GM23338 (cell line): ENCODE results near the gene EPHA4. TPM values are rescaled to one million over a fixed set of nuclear protein-coding genes. Genes with fewer than 3 reads are reported as not detected.

Experiments used
- ATAC-seq: fragments of 200-7000 bp; cut with Tn5 transposase; 3 replicates; pipeline ENCODE4 v1.9.1; 2020
- DNase-seq: peaks from one replicate; pipeline ENCODE4 v3.0.0-alpha.2; 2015; ENCODE audit warnings: low spot score
- H2AFZ ChIP-seq: fragments of 200-600 bp; sonication (generic); 2 replicates; pipeline ENCODE4 v1.8.0; 2016; ENCODE audit warnings: antibody characterized with exemption, mild to moderate bottlenecking, moderate library complexity
- H3F3A ChIP-seq: fragments of 200-600 bp; sonication (generic); replicated peaks from 2 replicates; pipeline ENCODE4 v1.8.0; 2017; ENCODE audit warnings: antibody characterized with exemption, mixed run types, low read depth
- H3K27ac ChIP-seq: fragments of 200-600 bp; sonication (generic); 2 replicates; pipeline ENCODE4 v1.6.1; 2016; ENCODE audit warnings: low read depth
- H3K27me3 ChIP-seq: fragments of 200-600 bp; sonication (generic); 2 replicates; pipeline ENCODE4 v1.8.0; 2016; ENCODE audit warnings: mild to moderate bottlenecking, mixed run types, moderate library complexity; ENCODE audit not compliant: insufficient read depth
- H3K36me3 ChIP-seq: fragments of 200-600 bp; sonication (generic); 2 replicates; pipeline ENCODE4 v1.8.0; 2016; ENCODE audit warnings: mild to moderate bottlenecking; ENCODE audit not compliant: insufficient read depth
- H3K4me1 ChIP-seq: fragments of 200-600 bp; sonication (generic); 2 replicates; pipeline ENCODE4 v1.8.0; 2016; ENCODE audit warnings: mild to moderate bottlenecking, moderate library complexity; ENCODE audit not compliant: insufficient read depth
- H3K4me2 ChIP-seq: fragments of 200-600 bp; sonication (generic); 2 replicates; pipeline ENCODE4 v1.7.1; 2017; ENCODE audit warnings: mixed run types
- H3K4me3 ChIP-seq: fragments of 200-600 bp; sonication (generic); 2 replicates; pipeline ENCODE4 v1.6.1; 2016; ENCODE audit warnings: mixed run types
- H3K79me2 ChIP-seq: fragments of 200-600 bp; sonication (generic); replicated peaks from 2 replicates; pipeline ENCODE4 v1.8.0; 2017; ENCODE audit warnings: mild to moderate bottlenecking; ENCODE audit not compliant: insufficient read depth
- H3K9me2 ChIP-seq: fragments of 200-600 bp; sonication (generic); 2 replicates; pipeline ENCODE4 v1.8.0; 2017; ENCODE audit not compliant: insufficient read depth
- H4K20me1 ChIP-seq: fragments of 200-600 bp; sonication (generic); replicated peaks from 2 replicates; pipeline ENCODE4 v1.8.0; 2017; ENCODE audit warnings: mild to moderate bottlenecking; ENCODE audit not compliant: insufficient read depth
- H3K27ac Mint-ChIP-seq: 2 replicates; pipeline ENCODE4 v1.8.0; 2020; ENCODE audit warnings: inconsistent platforms, mild to moderate bottlenecking, moderate library complexity, mixed read lengths
- H3K27me3 Mint-ChIP-seq: 3 replicates; pipeline ENCODE4 v1.8.0; 2022; ENCODE audit warnings: low read depth, mild to moderate bottlenecking, moderate library complexity, mixed read lengths, inconsistent platforms; ENCODE audit not compliant: insufficient read depth, poor library complexity
- H3K36me3 Mint-ChIP-seq: 3 replicates; pipeline ENCODE4 v1.8.0; 2021; ENCODE audit warnings: low read depth, mild to moderate bottlenecking, inconsistent platforms, moderate library complexity, mixed read lengths
- H3K4me1 Mint-ChIP-seq: 3 replicates; pipeline ENCODE4 v1.8.0; 2020; ENCODE audit warnings: mild to moderate bottlenecking, inconsistent platforms, mixed read lengths
- H3K4me3 Mint-ChIP-seq: 3 replicates; pipeline ENCODE4 v1.8.0; 2021; ENCODE audit warnings: moderate library complexity, mild to moderate bottlenecking, inconsistent platforms, mixed read lengths
- H3K9me3 Mint-ChIP-seq: 3 replicates; pipeline ENCODE4 v1.8.0; 2020; ENCODE audit warnings: moderate library complexity, mild to moderate bottlenecking, inconsistent platforms, mixed read lengths
- CREB1 ChIP-seq: fragments of 250-450 bp; sonication (Bioruptor Pico); IDR thresholded peaks from 2 replicates; pipeline ENCODE4 v1.5.0; 2020; ENCODE audit warnings: low read depth, mild to moderate bottlenecking, moderate library complexity
- CTCF ChIP-seq, 2 experiments: fragments of 200-600 bp in 1 of 2; sonication (generic) in 1 of 2; conservative IDR thresholded peaks; 2 replicates each; pipeline versions ENCODE4 v1.5.1 to v1.6.1; 2016 to 2017; ENCODE audit warnings: antibody characterized with exemption in 2 of 2, low read depth in 2 of 2, mild to moderate bottlenecking in 2 of 2, moderate library complexity in 1 of 2
- EZH2 ChIP-seq: fragments of 200-600 bp; sonication (generic); IDR thresholded peaks from one replicate; pipeline ENCODE4 v1.8.0; 2017; ENCODE audit warnings: antibody characterized with exemption, mild to moderate bottlenecking, low read depth; ENCODE audit not compliant: unreplicated experiment
- EZH2phosphoT487 ChIP-seq: fragments of 200-600 bp; sonication (generic); IDR thresholded peaks from one replicate; pipeline ENCODE4 v1.8.1; 2018; ENCODE audit warnings: antibody characterized with exemption; ENCODE audit not compliant: unreplicated experiment
- JUNB ChIP-seq: IDR thresholded peaks from one replicate; pipeline ENCODE4 v1.6.1; 2016; ENCODE audit warnings: antibody characterized with exemption; ENCODE audit not compliant: unreplicated experiment
- NANOG ChIP-seq: IDR thresholded peaks from 2 replicates; pipeline ENCODE4 v1.6.1; 2016; ENCODE audit warnings: antibody characterized with exemption, borderline replicate concordance
- POLR2AphosphoS5 ChIP-seq: IDR thresholded peaks from 2 replicates; pipeline ENCODE4 v1.6.1; 2016; ENCODE audit warnings: antibody characterized with exemption, low read depth
- REST ChIP-seq: IDR thresholded peaks from one replicate; pipeline ENCODE4 v1.6.1; 2018; ENCODE audit warnings: antibody characterized with exemption; ENCODE audit not compliant: unreplicated experiment
- STAT1 ChIP-seq: IDR thresholded peaks from one replicate; pipeline ENCODE4 v1.6.1; 2016; ENCODE audit warnings: antibody characterized with exemption; ENCODE audit not compliant: unreplicated experiment
- ZNF114 ChIP-seq: fragments of 250-450 bp; sonication (Bioruptor Pico); IDR thresholded peaks from 2 replicates; pipeline ENCODE4 v1.5.0; 2020; ENCODE audit warnings: mild to moderate bottlenecking, moderate library complexity
- ZNF331 ChIP-seq: fragments of 250-450 bp; sonication (Bioruptor Pico); IDR thresholded peaks from 2 replicates; pipeline ENCODE4 v1.5.0; 2020; ENCODE audit warnings: low read depth, mild to moderate bottlenecking, moderate library complexity
- polyA plus RNA-seq: library from polyadenylated mRNA; unstranded; fragments of >200 nt; fragmentation: Nextera tagmentation; extraction: Ambion mirVana; gene quantifications from 2 replicates; pipeline ENCODE4 v1.2.1, GENCODE V29; 2016
- total RNA-seq: library from RNA; depleted of rRNA; stranded (reverse); fragments of >200 nt; shearing (Covaris generic); gene quantifications from 2 replicates; pipeline ENCODE4 v1.2.3, GENCODE V29; 2014
- TF ChIP-seq, protein P1 (sequence below): fragments of 250-450 bp; sonication (Bioruptor Pico); IDR thresholded peaks from 2 replicates; pipeline ENCODE4 v1.5.0; 2020; ENCODE audit warnings: mild to moderate bottlenecking, moderate library complexity
- TF ChIP-seq, protein P2 (sequence below): IDR thresholded peaks from 2 replicates; pipeline ENCODE4 v1.6.1; 2016; ENCODE audit warnings: antibody characterized with exemption

Gene EPHA4
- total and polyA plus RNA-seq, 2 experiments from 2014 or later, result 4.1 to 6.2 TPM

- Histone ChIP-seq H3K4me2 (peak overlapping the region; percentile 99), H3K9me2 (no peaks in the 10 kb centered on the region), H3K79me2 (no peaks in the 10 kb centered on the region), H3K27ac (no peak overlapping the region), H3F3A (peaks cover 5% of the 10 kb centered on the region; the same call in 1 of the 2 replicates), H4K20me1 (no peaks in the 10 kb centered on the region), H3K4me1 (peaks cover 22% of the 10 kb centered on the region), H2AFZ (peak overlapping the region; percentile 80), H3K27me3 (peaks cover 62% of the 10 kb centered on the region), H3K36me3 (no peaks in the 10 kb centered on the region), H3K4me3 (peak overlapping the region; percentile 93)
- DNase-seq, result peak; percentile 66
- Mint-ChIP-seq H3K4me3 (peak overlapping the region; percentile 92), H3K27me3 (peaks cover 40% of the 10 kb centered on the region), H3K36me3 (no peaks in the 10 kb centered on the region; the same call in 2 of the 3 replicates), H3K9me3 (peaks cover 2% of the 10 kb centered on the region; the same call in 1 of the 3 replicates), H3K27ac (no peak overlapping the region), H3K4me1 (peaks cover 40% of the 10 kb centered on the region)
- peak; percentile 14 for ATAC-seq
- TF ChIP-seq, protein P1, sequence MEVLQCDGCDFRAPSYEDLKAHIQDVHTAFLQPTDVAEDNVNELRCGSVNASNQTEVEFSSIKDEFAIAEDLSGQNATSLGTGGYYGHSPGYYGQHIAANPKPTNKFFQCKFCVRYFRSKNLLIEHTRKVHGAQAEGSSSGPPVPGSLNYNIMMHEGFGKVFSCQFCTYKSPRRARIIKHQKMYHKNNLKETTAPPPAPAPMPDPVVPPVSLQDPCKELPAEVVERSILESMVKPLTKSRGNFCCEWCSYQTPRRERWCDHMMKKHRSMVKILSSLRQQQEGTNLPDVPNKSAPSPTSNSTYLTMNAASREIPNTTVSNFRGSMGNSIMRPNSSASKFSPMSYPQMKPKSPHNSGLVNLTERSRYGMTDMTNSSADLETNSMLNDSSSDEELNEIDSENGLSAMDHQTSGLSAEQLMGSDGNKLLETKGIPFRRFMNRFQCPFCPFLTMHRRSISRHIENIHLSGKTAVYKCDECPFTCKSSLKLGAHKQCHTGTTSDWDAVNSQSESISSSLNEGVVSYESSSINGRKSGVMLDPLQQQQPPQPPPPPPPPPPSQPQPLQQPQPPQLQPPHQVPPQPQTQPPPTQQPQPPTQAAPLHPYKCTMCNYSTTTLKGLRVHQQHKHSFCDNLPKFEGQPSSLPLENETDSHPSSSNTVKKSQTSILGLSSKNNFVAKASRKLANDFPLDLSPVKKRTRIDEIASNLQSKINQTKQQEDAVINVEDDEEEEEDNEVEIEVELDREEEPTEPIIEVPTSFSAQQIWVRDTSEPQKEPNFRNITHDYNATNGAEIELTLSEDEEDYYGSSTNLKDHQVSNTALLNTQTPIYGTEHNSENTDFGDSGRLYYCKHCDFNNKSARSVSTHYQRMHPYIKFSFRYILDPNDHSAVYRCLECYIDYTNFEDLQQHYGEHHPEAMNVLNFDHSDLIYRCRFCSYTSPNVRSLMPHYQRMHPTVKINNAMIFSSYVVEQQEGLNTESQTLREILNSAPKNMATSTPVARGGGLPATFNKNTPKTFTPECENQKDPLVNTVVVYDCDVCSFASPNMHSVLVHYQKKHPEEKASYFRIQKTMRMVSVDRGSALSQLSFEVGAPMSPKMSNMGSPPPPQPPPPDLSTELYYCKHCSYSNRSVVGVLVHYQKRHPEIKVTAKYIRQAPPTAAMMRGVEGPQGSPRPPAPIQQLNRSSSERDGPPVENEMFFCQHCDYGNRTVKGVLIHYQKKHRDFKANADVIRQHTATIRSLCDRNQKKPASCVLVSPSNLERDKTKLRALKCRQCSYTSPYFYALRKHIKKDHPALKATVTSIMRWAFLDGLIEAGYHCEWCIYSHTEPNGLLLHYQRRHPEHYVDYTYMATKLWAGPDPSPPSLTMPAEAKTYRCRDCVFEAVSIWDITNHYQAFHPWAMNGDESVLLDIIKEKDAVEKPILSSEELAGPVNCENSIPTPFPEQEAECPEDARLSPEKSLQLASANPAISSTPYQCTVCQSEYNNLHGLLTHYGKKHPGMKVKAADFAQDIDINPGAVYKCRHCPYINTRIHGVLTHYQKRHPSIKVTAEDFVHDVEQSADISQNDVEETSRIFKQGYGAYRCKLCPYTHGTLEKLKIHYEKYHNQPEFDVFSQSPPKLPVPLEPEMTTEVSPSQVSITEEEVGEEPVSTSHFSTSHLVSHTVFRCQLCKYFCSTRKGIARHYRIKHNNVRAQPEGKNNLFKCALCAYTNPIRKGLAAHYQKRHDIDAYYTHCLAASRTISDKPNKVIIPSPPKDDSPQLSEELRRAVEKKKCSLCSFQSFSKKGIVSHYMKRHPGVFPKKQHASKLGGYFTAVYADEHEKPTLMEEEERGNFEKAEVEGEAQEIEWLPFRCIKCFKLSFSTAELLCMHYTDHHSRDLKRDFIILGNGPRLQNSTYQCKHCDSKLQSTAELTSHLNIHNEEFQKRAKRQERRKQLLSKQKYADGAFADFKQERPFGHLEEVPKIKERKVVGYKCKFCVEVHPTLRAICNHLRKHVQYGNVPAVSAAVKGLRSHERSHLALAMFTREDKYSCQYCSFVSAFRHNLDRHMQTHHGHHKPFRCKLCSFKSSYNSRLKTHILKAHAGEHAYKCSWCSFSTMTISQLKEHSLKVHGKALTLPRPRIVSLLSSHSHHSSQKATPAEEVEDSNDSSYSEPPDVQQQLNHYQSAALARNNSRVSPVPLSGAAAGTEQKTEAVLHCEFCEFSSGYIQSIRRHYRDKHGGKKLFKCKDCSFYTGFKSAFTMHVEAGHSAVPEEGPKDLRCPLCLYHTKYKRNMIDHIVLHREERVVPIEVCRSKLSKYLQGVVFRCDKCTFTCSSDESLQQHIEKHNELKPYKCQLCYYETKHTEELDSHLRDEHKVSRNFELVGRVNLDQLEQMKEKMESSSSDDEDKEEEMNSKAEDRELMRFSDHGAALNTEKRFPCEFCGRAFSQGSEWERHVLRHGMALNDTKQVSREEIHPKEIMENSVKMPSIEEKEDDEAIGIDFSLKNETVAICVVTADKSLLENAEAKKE (CRISPR knock-in tag), result no peak
- TF ChIP-seq ZNF331, result no peak
- TF ChIP-seq NANOG, result no peak
- TF ChIP-seq, protein P2, sequence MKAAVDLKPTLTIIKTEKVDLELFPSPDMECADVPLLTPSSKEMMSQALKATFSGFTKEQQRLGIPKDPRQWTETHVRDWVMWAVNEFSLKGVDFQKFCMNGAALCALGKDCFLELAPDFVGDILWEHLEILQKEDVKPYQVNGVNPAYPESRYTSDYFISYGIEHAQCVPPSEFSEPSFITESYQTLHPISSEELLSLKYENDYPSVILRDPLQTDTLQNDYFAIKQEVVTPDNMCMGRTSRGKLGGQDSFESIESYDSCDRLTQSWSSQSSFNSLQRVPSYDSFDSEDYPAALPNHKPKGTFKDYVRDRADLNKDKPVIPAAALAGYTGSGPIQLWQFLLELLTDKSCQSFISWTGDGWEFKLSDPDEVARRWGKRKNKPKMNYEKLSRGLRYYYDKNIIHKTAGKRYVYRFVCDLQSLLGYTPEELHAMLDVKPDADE, result no peak
- TF ChIP-seq EZH2phosphoT487, result no peak
- no peak for TF ChIP-seq EZH2
- TF ChIP-seq STAT1, result no peak
- TF ChIP-seq CTCF (conservative IDR thresholded peaks at IDR 0.05; ENCODE audit: low read depth in 2 of 2), result peak in 1 of 2 experiments; percentile 46; a peak in 2 of 4 replicates
- TF ChIP-seq ZNF114 (CRISPR knock-in tag), result no peak
- TF ChIP-seq POLR2AphosphoS5, result no peak
- TF ChIP-seq JUNB, result no peak
- TF ChIP-seq CREB1 (CRISPR knock-in tag), result peak; percentile 40
- TF ChIP-seq REST, result no peak
These were observed 2.7 kb downstream of the EPHA4 start for GRCh38 chr2:221569425-221569845.
